Bronchial epithelial cell (primary cell): Measurements from ENCODE around the gene EIF3B. TPM values are rescaled to one million over a fixed set of nuclear protein-coding genes. Genes with fewer than 3 reads are reported as not detected.
"Not testable (repeated sequence)": the region's sequence is repeated elsewhere in the genome, so short reads cannot be mapped to it uniquely, and the experiment has no call there.

Source experiments
- DNase-seq: peaks from one replicate; pipeline ENCODE4 v3.0.0-alpha.2; 2010; ENCODE audit warnings: low read depth
- FAIRE-seq: peaks from 2 replicates; lab custom pipeline; 2011; peaks lifted over from hg19 to GRCh38; lab: Jason Lieb, UNC
- H3K27me3 ChIP-seq: 2 replicates; pipeline ENCODE4 v1.5.1; 2011; ENCODE audit warnings: low read length; ENCODE audit not compliant: control insufficient read depth, insufficient read depth
- H3K36me3 ChIP-seq: 2 replicates; pipeline ENCODE4 v1.5.1; 2011; ENCODE audit warnings: low read length; ENCODE audit not compliant: control insufficient read depth, insufficient read depth
- H3K4me3 ChIP-seq: 2 replicates; pipeline ENCODE4 v1.5.1; 2011; ENCODE audit warnings: mild to moderate bottlenecking, low read depth, low read length, control low read depth
- total RNA-seq: library from RNA; depleted of rRNA; stranded (reverse); fragments of >200 nt; gene quantifications from 2 replicates; pipeline ENCODE4 v1.2.1, GENCODE V29; 2014
- TF ChIP-seq, protein P1 (sequence below): IDR thresholded peaks from 2 replicates; pipeline ENCODE4 v1.5.1; 2011; ENCODE audit warnings: mild to moderate bottlenecking, moderate library complexity, low read length, control low read depth, inconsistent platforms; ENCODE audit not compliant: insufficient read depth, severe bottlenecking

EIF3B gene
- total RNA-seq: 195 and 262 TPM in 2 replicates

DNA sequence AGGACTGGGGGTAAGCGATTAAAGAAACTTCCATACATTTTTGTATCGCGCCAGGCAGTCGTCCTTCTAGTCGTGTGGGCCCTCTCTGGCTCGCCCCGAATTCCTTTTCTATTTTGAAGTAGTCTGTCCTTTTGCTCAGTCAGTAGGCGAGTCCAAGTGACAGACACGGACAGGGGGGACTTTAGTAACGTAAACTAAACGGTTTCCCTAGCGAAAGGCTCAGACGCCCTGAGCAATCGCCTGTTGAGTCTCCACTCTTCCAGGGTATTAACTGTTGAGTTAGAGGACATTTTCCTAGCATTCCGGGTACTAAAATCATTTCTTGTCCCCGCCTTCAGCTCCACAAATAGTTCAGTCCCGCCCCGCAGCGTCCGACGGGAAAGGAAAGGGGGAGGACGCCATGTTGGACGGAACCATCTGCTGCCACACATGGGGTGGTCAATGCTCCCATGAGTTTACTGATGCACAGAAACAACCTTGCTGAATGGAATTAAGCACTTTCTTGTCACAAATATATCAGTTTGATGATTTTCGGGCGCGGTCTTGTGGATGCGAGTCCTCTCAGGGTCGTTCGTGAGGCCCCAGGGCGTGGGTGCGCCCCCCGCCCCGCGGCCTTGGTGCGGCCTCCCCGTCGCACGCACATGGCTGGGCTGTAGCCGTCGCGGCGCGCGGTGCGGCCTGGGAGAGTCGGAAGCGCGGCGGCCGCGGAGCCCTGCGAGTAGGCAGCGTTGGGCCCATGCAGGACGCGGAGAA, at the start of gene EIF3B:
Gene EIF3B (plus strand): TSS at position 642 of the 753 bp plus-strand sequence. CDS start 95 bp downstream, at position 737.
- Histone ChIP-seq H3K36me3 (peaks cover 4% of the 10 kb centered on the region), H3K27me3 (no peaks in the 10 kb centered on the region), H3K4me3 (peak within 1 kb of the TSS; percentile 94)
- DNase-seq (peak; percentile 75), FAIRE-seq (no peak)
- TF ChIP-seq, protein P1, sequence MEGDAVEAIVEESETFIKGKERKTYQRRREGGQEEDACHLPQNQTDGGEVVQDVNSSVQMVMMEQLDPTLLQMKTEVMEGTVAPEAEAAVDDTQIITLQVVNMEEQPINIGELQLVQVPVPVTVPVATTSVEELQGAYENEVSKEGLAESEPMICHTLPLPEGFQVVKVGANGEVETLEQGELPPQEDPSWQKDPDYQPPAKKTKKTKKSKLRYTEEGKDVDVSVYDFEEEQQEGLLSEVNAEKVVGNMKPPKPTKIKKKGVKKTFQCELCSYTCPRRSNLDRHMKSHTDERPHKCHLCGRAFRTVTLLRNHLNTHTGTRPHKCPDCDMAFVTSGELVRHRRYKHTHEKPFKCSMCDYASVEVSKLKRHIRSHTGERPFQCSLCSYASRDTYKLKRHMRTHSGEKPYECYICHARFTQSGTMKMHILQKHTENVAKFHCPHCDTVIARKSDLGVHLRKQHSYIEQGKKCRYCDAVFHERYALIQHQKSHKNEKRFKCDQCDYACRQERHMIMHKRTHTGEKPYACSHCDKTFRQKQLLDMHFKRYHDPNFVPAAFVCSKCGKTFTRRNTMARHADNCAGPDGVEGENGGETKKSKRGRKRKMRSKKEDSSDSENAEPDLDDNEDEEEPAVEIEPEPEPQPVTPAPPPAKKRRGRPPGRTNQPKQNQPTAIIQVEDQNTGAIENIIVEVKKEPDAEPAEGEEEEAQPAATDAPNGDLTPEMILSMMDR: no peak

DNA sequence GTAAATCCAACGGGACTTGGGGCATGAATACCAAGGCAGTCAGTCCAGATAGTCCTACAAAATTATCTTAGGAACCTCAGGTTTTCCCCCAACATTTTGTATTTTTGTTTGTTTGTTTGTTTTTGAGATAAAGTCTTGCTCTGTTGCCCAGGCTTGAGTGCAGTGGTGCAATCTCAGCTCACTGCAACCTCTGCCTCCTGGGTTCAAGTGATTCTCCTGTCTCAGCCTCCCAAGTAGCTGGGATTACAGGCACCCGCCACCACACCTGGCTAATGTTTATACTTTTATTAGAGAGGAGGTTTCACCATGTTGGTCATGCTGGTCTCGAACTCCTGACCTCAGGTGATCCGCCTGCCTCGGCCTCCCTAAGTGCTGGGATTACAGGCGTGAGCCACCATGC, 49.4 kb upstream of the EIF3B start:
- not testable (repeated sequence) for FAIRE-seq

DNA sequence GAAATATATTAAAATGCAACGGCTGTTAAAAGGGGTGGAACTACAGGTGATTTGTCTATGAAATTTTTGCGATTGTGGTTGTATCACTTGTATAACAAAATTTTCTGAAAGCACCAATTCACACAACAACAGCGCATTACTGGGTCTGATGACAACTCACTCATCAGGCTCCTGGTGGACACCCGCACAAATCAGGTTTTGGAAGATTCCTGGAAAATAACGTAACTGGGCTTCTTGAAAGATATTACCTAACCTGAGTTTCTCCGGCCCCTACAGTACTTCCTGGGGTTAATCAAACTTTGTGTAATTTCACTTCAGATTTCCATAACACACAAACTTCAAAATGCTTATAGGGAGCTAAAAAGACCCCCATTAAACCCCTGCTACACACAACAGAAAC, 47.9 kb upstream of the EIF3B start:
- FAIRE-seq (no peak), DNase-seq (peak; percentile 79)
- no peaks in the 10 kb centered on the region for H3K36me3 ChIP-seq
- no peaks in the 10 kb centered on the region for H3K27me3 ChIP-seq
- H3K4me3 ChIP-seq: no peak overlapping the region
- TF ChIP-seq, protein P1: no peak

More for the DNA sequence above, 49.4 kb upstream of the EIF3B start:
- not testable (repeated sequence) for H3K4me3 ChIP-seq, H3K27me3 ChIP-seq, H3K36me3 ChIP-seq, DNase-seq

DNA sequence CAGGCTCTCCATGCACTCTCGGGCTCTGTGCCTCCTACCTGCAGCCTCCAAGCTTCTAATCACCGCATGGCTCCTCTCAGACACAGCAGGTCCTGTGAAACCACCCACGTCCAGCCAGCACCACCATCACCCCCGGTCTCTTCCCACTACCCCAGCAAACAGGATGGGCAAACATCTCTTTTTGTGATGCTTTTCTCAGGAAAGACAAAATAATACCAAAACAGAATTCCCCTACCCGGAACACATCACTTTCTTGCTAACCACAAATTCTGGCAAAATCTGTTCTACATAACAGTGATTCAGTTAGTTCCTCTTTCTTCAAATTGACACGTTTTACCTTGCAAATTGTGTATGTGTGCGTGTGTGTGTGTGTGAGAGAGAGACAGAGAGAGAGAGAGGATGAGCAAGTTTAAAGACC, 46.9 kb upstream of the EIF3B start:
- Histone ChIP-seq H3K36me3 (no peaks in the 10 kb centered on the region), H3K27me3 (no peaks in the 10 kb centered on the region), H3K4me3 (no peak overlapping the region)
- DNase-seq (no peak), FAIRE-seq (no peak)
- TF ChIP-seq, protein P1: no peak

DNA sequence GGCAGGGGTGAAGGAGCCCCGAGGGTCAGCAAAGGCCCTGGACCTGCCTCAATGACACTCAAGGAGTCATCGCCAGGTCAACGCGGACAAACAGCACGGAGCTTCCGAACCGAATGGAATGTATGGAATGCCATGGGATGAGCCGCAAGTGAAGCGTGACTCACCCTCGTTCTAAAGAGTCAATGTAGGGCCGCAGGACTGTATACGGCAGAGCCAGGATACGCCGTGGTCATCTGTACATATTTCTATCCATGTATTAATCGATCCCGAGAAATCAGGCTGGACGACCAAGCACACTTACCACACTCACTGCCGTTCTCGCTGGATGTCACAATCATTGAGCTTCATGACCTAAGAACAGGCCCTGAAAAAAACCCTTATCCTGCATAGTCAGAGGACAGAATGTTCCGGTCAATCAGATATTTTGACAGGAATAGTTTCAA, 44.7 kb upstream of the EIF3B start:
- no peak for FAIRE-seq
- H3K27me3 ChIP-seq: no peaks in the 10 kb centered on the region
- no peak overlapping the region for H3K4me3 ChIP-seq
- H3K36me3 ChIP-seq: no peaks in the 10 kb centered on the region
- peak; percentile 17 for DNase-seq
- TF ChIP-seq, protein P1: no peak

DNA sequence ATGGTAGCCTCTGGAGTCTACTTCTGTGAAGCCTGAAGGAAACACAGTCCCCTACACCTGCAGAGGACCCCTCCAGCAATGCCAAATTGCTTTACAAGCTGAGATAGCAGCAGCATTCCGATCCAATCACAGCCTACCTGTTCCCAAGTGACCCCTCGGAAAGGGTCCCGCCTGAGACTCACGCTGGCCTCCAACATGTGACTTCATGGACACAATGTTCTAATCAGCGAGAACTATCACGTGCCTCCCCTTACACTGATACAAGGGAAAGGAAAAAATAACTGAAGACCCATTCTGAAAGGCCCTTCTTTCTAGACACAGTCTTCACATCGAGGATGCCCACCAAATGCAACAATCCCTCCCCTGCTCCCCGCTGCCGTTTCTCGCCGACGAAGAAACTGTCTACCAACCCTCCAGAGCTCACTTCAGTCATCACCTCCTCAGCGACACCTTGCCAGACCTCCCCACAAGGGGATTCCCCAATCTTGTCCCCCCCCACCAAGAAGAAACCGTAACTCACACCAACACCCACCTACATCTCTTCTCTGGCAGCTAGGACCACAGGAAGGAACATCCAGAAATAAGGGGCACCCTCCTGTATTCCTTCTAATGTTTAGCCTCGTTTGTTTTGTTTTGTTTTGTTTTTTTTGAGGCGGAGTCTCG, 42.2 kb upstream of the EIF3B start:
- DNase-seq: no peak
- no peaks in the 10 kb centered on the region for H3K36me3 ChIP-seq
- no peak overlapping the region for H3K4me3 ChIP-seq
- TF ChIP-seq, protein P1: no peak
- no peak for FAIRE-seq
- H3K27me3 ChIP-seq: no peaks in the 10 kb centered on the region
